Prostate gland (tissue), 2 donors: ENCODE data around the gene TSSC4. TPM values are rescaled to one million over a fixed set of nuclear protein-coding genes. Genes with fewer than 3 reads are reported as not detected.

Experiments used
- DNase-seq: peaks from one replicate; pipeline ENCODE4 v3.0.0-alpha.2; 2019; ENCODE audit warnings: low spot score
- H3K27ac ChIP-seq, 2 donors: fragments of 200-600 bp; sonication (generic); 2 replicates each; pipeline ENCODE4 v1.5.1; 2017 to 2019
- H3K27me3 ChIP-seq: fragments of 200-600 bp; sonication (generic); replicated peaks from 2 replicates; pipeline ENCODE4 v1.5.1; 2019; ENCODE audit not compliant: insufficient read depth
- H3K36me3 ChIP-seq, 2 donors: fragments of 200-600 bp; sonication (generic); 1 replicate in 1 of 2; 2 replicates in 1 of 2; pipeline versions ENCODE4 v1.5.1 to v1.8.1; 2017 to 2019
- H3K4me1 ChIP-seq: fragments of 200-600 bp; sonication (generic); replicated peaks from 2 replicates; pipeline ENCODE4 v1.5.1; 2019
- H3K4me3 ChIP-seq, 2 donors: fragments of 200-600 bp; sonication (generic); 2 replicates each; pipeline ENCODE4 v1.5.1; 2017 to 2019
- H3K9me3 ChIP-seq: fragments of 200-600 bp; sonication (generic); 2 replicates; pipeline ENCODE4 v1.5.1; 2017
- POLR2A ChIP-seq: fragments of 450-650 bp; IDR thresholded peaks from one replicate; pipeline ENCODE4 v1.6.1; 2016; ENCODE audit warnings: antibody characterized with exemption, mild to moderate bottlenecking
- POLR2AphosphoS5 ChIP-seq: sonication (generic); formaldehyde crosslinking; IDR thresholded peaks from one replicate; pipeline ENCODE4 v1.6.1; 2017; ENCODE audit warnings: antibody characterized with exemption
- WGBS: methylation state at CpG from one replicate; pipeline ENCODE4 v1.1.5; 2018; 5-methylcytosine and 5-hydroxymethylcytosine counted together
- intact Hi-C: fragments of 100-400 bp; cut with DNase I; formaldehyde crosslinking; loops from one replicate; pipeline ENCODE4 v1.14.2; 2022
- total RNA-seq, 2 donors: library from RNA; depleted of rRNA; stranded (reverse); fragments of >200 nt; gene quantifications; one replicate each; pipeline ENCODE4 v1.1.0, GENCODE V29; 2016
- TF ChIP-seq, protein P1 (sequence below), 4 experiments: fragments of 200-600 bp in 2 of 4; fragments of 450-650 bp in 2 of 4; sonication (generic) in 2 of 4; IDR thresholded peaks; 1 replicate in 3 of 4; 2 replicates in 1 of 4; pipeline ENCODE4 v1.5.1; 2016 to 2019; ENCODE audit warnings: antibody characterized with exemption in 4 of 4, mild to moderate bottlenecking in 2 of 4, moderate library complexity in 2 of 4

Gene TSSC4
- total RNA-seq, 2 donors from 2014 or later = 40.4 to 71.1 TPM

DNA sequence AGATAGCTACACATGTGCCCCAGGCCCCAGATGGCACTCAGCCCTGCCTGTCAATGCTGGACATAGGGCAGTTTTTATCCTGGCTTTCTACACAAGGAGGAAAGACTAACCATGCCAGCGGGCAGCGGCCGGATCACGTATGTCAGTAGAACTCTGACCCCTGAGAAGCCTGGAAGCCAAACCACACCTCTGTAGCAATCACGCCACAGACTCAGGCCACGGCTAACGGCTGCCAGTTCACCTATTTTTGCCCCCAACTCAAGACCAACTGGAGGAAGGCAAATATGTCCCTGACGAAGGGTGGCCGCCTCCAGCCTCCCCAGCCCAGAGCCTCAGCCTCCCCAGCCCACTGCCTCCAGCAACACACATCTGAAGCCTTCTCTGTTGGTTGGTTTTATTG is 30.7 kb upstream of the TSSC4 start:
- 89% methylated on average over 9 of the region's 9 CpGs for WGBS
- DNase-seq = no peak
- H3K4me1 ChIP-seq = peaks cover 8% of the 10 kb centered on the region
- no peaks in the 10 kb centered on the region for H3K36me3 ChIP-seq
- TF ChIP-seq POLR2A (no peak), POLR2AphosphoS5 (no peak)
- TF ChIP-seq, protein P1, sequence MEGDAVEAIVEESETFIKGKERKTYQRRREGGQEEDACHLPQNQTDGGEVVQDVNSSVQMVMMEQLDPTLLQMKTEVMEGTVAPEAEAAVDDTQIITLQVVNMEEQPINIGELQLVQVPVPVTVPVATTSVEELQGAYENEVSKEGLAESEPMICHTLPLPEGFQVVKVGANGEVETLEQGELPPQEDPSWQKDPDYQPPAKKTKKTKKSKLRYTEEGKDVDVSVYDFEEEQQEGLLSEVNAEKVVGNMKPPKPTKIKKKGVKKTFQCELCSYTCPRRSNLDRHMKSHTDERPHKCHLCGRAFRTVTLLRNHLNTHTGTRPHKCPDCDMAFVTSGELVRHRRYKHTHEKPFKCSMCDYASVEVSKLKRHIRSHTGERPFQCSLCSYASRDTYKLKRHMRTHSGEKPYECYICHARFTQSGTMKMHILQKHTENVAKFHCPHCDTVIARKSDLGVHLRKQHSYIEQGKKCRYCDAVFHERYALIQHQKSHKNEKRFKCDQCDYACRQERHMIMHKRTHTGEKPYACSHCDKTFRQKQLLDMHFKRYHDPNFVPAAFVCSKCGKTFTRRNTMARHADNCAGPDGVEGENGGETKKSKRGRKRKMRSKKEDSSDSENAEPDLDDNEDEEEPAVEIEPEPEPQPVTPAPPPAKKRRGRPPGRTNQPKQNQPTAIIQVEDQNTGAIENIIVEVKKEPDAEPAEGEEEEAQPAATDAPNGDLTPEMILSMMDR (IDR thresholded peaks at IDR 0.05) = no peak
- H3K27me3 ChIP-seq = no peaks in the 10 kb centered on the region
- H3K4me3 ChIP-seq = no peak overlapping the region
- no peaks in the 10 kb centered on the region for H3K9me3 ChIP-seq
- intact Hi-C loops = no loop called here
- H3K27ac ChIP-seq = no peak overlapping the region

DNA sequence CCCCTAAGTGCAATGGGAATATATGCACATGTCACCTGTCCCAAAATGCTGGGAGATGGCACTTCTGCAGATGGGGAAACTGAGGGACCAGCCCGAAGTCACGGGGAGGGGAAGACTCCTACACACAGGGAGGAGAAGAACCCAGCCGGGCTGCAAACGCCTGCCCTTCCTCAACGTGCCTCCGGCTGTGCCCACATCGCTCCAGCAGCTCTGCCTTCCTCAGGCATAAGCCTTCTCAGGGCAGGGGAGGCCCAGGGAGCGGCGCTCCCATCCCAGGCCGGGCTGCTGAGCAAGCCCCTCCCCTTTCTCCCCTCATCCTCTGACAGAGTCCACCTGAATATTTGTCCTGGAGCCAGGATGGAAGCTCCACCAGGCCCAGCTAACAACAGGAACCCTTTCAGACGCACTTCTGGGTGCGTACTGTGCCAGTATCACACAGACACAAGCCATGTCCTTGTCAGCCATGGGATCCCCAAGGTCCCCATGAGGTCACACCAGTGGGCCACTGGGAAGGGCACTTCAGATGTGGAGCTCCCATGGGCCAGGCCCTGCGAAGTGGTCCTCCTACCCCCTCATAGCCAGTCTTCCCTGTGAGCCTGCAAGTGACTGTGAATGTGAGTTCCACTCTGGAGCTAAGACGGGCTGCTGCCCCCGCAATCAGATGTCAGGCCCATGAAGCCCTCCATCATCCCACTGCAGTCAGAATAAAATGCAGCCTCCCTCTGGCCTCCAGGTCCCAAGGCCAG is 25.9 kb upstream of the TSSC4 start:
- Histone ChIP-seq H3K27me3 (no peaks in the 10 kb centered on the region), H3K4me1 (peaks cover 7% of the 10 kb centered on the region), H3K4me3 (no peak overlapping the region), H3K27ac (peak overlapping the region in 1 of 2 donors; percentile 45), H3K9me3 (no peaks in the 10 kb centered on the region), H3K36me3 (no peaks in the 10 kb centered on the region)
- no peak for TF ChIP-seq POLR2AphosphoS5
- TF ChIP-seq, protein P1 (IDR thresholded peaks at IDR 0.05) = no peak
- TF ChIP-seq POLR2A = no peak
- 92% methylated on average over 15 of the region's 15 CpGs for WGBS
- intact Hi-C loops = no loop called here
- DNase-seq = no peak

DNA sequence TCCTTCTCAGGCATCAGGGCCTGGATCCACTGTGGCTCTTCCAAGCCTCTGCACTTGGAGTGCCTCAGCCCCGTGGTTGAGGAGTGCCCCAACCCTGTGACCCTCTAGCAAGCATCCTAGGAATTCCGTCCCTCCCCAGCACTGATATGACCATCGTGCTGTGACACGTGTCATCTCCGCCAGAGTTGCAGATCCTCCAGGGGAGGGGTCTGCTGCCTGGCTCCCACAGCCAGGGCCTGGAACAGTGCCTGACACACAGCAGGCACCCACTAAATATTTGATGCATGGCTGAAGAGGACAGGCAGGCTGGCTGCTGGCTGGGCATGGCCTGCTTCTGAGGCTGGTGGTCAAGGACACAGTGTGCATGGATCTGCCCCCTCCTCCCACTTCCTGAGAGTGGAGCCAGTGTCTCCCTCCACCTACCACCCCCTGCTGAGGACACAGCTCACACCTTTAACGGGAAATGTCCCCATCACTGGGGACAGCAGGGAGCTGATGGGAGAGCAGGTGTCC is 25.2 kb upstream of the TSSC4 start:
- peak overlapping the region; percentile 1 to 45 for H3K27ac ChIP-seq
- peaks cover 13% of the 10 kb centered on the region for H3K4me1 ChIP-seq
- TF ChIP-seq POLR2AphosphoS5 (no peak), POLR2A (no peak)
- TF ChIP-seq, protein P1 (IDR thresholded peaks at IDR 0.05) = no peak
- no peaks in the 10 kb centered on the region for H3K9me3 ChIP-seq
- no peak for DNase-seq
- intact Hi-C loops = no loop called here
- no peaks in the 10 kb centered on the region for H3K36me3 ChIP-seq
- 56% methylated on average over 6 of the region's 6 CpGs for WGBS
- H3K4me3 ChIP-seq = no peak overlapping the region
- no peaks in the 10 kb centered on the region for H3K27me3 ChIP-seq

DNA sequence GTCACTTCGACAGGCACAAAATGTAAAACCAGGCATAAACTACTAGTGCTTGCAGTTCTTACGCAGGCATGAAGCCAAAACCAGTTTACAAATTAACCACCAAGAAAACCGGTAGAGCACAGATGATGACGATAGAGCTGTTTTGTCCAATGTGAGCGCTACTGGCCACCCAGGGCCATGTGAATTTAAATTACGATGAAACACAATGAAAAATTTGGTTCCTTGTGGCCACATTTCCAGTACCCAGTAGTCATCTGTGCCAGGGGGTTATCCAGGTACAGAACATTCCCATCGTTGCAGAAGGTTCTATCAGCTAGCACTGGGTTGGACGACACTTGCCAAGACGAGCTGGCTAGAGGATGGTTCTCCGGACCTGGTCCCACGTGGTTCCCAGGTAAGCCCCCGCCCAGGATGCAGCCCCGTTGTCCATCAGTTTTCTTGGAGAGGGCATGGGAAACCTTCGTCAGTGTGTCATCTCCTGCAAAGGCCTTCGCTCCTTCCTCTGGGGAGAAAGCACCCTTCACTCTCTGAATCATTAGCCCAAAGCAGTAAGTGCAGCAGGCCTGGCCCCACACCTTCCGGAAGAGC is 24.5 kb upstream of the TSSC4 start:
- WGBS = 64% methylated on average over 16 of the region's 16 CpGs
- Histone ChIP-seq H3K9me3 (no peaks in the 10 kb centered on the region), H3K27me3 (no peaks in the 10 kb centered on the region), H3K4me3 (no peak overlapping the region), H3K36me3 (no peaks in the 10 kb centered on the region), H3K4me1 (peaks cover 20% of the 10 kb centered on the region), H3K27ac (peak overlapping the region in 1 of 2 donors; percentile 45)
- DNase-seq = peak; percentile 62
- TF ChIP-seq, protein P1 (IDR thresholded peaks at IDR 0.05) = no peak
- peak; percentile 85 for TF ChIP-seq POLR2AphosphoS5
- TF ChIP-seq POLR2A = no peak
- intact Hi-C loops = loop anchor here (2.0 kb wide), 1 partner anchor 65 kb away; no protein-coding TSS in a partner anchor
